Lung (tissue), 12 donors: Measurements from ENCODE around the gene PLXNA2. TPM values are rescaled to one million over a fixed set of nuclear protein-coding genes. Genes with fewer than 3 reads are reported as not detected.
A peak's percentile ranks its signal among the peaks of the same experiment; 100 is the strongest.

Source experiments
- ATAC-seq: fragments of 200-7000 bp; cut with Tn5 transposase; one replicate; pipeline ENCODE4 v1.9.1; 2020; ENCODE audit warnings: moderate number of reproducible peaks; ENCODE audit not compliant: insufficient read depth, low FRiP score
- DNase-seq, 3 donors: peaks; one replicate each; pipeline ENCODE4 v3.0.0-alpha.2; 2013 to 2017
- H3K27ac ChIP-seq, 2 donors: one replicate each; pipeline ENCODE4 v1.5.1; 2013; ENCODE audit warnings: mild to moderate bottlenecking in 2 of 2, moderate library complexity in 2 of 2, control low read depth in 1 of 2, inconsistent platforms in 1 of 2, low read depth in 1 of 2, low read length in 1 of 2
- H3K27me3 ChIP-seq, 3 donors: one replicate each; pipeline ENCODE4 v1.5.1; 2013; ENCODE audit warnings: low read length in 2 of 3; ENCODE audit not compliant: control insufficient read depth in 3 of 3, insufficient read depth in 3 of 3
- H3K36me3 ChIP-seq, 4 donors: one replicate each; pipeline ENCODE4 v1.5.1; 2013; ENCODE audit warnings: low read length in 4 of 4, mild to moderate bottlenecking in 1 of 4, moderate library complexity in 1 of 4; ENCODE audit not compliant: control insufficient read depth in 4 of 4, insufficient read depth in 4 of 4
- H3K4me1 ChIP-seq, 5 donors: one replicate each; pipeline ENCODE4 v1.5.1; 2013; ENCODE audit warnings: low read length in 5 of 5, mild to moderate bottlenecking in 2 of 5, moderate library complexity in 1 of 5; ENCODE audit not compliant: control insufficient read depth in 5 of 5, insufficient read depth in 5 of 5
- H3K4me3 ChIP-seq: one replicate; pipeline ENCODE4 v1.5.1; 2013; ENCODE audit warnings: mild to moderate bottlenecking, control low read depth, moderate library complexity
- H3K9ac ChIP-seq, 2 donors: one replicate each; pipeline ENCODE4 v1.5.1; 2013; ENCODE audit warnings: low read length in 2 of 2, control low read depth in 1 of 2; ENCODE audit not compliant: insufficient read depth in 1 of 2
- H3K9me3 ChIP-seq, 4 donors: one replicate each; pipeline ENCODE4 v1.5.1; 2013; ENCODE audit warnings: low read length in 3 of 4, mild to moderate bottlenecking in 1 of 4, moderate library complexity in 1 of 4; ENCODE audit not compliant: control insufficient read depth in 4 of 4, insufficient read depth in 3 of 4
- WGBS, 2 donors: extraction: QIAGEN DNeasy Blood & Tissue Kit; methylation state at CpG; one replicate each; pipeline ENCODE4 v1.1.7; 2013; 5-methylcytosine and 5-hydroxymethylcytosine counted together
- polyA plus RNA-seq, 2 donors: library from polyadenylated mRNA; stranded (reverse); fragments of 200-250 nt; gene quantifications; one replicate each; pipeline ENCODE4 v1.2.1, GENCODE V29; 2013
- total RNA-seq, 2 donors: library from RNA; depleted of rRNA in 1 of 2; stranded (reverse); fragments of >200 nt in 1 of 2; gene quantifications; one replicate each; pipeline ENCODE4 v1.2.1, GENCODE V29; 2014 to 2021
- TF ChIP-seq, protein P1 (sequence below): IDR thresholded peaks from 2 replicates; pipeline ENCODE4 v1.5.1; 2012; ENCODE audit warnings: mild to moderate bottlenecking; ENCODE audit errors: control extremely low read depth, extremely low read depth
- donor health status: control.
- donor health status: control.
- donor health status: Bipolar disorder and iron deficiency.
- donor health status: healthy.
- donor health status: DM: yes; HTN: yes; CAD: no.

Gene PLXNA2
- total and polyA plus RNA-seq, 4 donors, result 13.2 to 118 (median 32.6) TPM

DNA sequence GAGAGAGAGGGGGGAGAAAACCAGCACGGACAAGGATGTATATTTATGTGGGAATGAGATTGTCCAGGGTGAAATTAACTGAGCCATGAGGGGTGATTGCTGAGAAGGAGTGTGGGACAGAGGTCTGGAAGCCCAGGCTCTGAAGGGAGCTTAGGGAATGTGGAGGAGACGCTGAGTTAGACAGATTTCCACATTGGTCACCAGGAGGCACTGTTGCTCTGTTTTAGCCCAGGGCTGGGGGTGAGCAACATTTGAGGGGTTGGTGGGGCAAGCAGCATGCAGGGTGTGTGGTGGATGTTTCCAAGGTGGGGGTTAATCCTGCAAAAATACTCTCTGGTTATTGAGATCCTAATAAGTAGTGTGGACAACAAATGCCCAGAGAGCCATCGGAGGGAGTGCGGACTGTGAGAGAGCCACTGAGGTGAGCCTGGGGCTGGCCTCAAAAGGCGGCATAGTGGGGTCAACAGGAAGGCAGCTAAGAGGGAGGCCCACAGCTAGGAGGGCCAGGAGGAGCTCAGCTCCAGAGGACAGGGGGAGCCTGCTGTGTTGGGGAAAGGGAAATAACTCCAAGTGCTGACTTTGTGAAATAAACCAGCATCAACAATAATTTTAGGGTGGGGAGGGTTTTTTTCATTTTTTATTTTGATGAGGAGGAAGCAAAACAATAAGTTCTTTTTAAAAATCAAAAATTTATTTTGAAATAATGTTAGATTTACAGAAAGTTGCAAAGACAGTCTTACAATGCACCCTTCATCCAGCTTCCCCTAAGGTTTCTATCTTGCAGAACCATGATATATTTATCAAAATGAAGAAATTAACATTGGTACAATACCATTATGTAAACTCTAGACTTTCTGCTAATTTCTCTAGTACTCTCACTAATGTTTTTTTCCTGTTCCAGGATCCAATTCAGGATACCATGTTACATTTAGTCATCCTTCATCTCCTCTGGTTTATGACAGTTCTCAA lies 250.4 kb downstream of the PLXNA2 start:
- TF ChIP-seq, protein P1, sequence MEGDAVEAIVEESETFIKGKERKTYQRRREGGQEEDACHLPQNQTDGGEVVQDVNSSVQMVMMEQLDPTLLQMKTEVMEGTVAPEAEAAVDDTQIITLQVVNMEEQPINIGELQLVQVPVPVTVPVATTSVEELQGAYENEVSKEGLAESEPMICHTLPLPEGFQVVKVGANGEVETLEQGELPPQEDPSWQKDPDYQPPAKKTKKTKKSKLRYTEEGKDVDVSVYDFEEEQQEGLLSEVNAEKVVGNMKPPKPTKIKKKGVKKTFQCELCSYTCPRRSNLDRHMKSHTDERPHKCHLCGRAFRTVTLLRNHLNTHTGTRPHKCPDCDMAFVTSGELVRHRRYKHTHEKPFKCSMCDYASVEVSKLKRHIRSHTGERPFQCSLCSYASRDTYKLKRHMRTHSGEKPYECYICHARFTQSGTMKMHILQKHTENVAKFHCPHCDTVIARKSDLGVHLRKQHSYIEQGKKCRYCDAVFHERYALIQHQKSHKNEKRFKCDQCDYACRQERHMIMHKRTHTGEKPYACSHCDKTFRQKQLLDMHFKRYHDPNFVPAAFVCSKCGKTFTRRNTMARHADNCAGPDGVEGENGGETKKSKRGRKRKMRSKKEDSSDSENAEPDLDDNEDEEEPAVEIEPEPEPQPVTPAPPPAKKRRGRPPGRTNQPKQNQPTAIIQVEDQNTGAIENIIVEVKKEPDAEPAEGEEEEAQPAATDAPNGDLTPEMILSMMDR, result no peak
- Histone ChIP-seq H3K4me3 (no peak overlapping the region), H3K9me3 (peaks cover 0 to 2% (median 0%) of the 10 kb centered on the region in 4 donors), H3K27ac (no peak overlapping the region), H3K4me1 (peaks cover 0 to 6% (median 4%) of the 10 kb centered on the region in 5 donors), H3K36me3 (no peaks in the 10 kb centered on the region), H3K27me3 (peaks cover 0 to 4% (median 0%) of the 10 kb centered on the region in 3 donors), H3K9ac (no peak overlapping the region)
- ATAC-seq (no peak), DNase-seq (no peak)
- WGBS, 2 donors, result 89 to 91% methylated on average over 5 of the region's 5 CpGs

DNA sequence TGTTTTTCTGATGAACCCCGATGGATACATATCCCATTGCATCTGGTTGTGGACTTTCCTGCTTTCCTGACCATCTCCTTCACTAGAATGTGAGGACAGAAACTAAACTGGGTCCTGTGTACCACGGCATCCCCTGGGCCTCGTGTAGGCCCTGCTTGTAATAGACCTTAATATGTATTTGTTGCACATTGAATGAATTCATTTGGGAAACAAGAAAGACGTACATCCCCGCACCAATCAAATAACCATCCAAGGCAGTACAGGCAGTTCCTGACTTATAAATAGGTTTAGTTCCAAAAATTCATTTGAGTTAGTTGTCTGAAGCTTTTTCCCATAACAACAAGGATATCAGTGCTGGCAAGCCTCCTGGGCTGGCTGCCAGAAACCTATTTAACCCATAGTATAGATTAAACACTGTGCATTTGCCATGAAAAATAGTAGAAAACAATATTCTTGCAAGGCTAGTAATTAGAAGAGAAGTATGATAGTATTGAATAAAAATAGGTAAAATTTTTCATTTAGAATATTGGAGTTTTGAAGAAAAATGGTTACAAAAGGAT lies 251.4 kb downstream of the PLXNA2 start:
- H3K9me3 ChIP-seq, result peaks cover 0 to 2% (median 0%) of the 10 kb centered on the region in 4 donors
- TF ChIP-seq, protein P1, result no peak
- H3K4me3 ChIP-seq, result no peak overlapping the region
- H3K36me3 ChIP-seq, result no peaks in the 10 kb centered on the region
- peaks cover 0 to 6% (median 4%) of the 10 kb centered on the region in 5 donors for H3K4me1 ChIP-seq
- H3K27ac ChIP-seq, result no peak overlapping the region
- no peak overlapping the region for H3K9ac ChIP-seq
- DNase-seq (peak; percentile 55 to 73 (median 70)), ATAC-seq (no peak)
- peaks cover 0 to 4% (median 0%) of the 10 kb centered on the region in 3 donors for H3K27me3 ChIP-seq
- WGBS, 2 donors, result 87 to 95% methylated on average over 5 of the region's 5 CpGs

DNA sequence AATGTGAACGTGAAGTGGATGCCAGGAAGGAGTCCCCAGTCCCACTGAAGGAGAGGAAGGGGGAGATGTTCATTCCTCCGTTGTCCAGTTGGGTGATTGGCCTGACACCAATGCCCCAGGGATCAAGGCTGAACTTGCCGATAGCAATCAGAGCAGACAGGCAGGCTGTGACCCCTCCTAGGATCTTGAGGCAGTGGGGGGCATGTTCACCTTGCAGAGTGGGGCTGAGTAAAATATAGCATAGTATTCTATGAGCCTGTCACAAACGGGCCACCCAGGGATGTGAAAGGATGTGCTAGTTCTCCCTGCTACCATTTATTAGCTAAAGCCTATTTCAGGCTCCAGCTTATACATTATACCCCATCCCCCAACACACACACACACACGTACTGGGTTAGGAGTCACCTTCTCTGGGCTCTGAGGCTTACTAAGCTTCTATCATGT lies 252.6 kb downstream of the PLXNA2 start:
- H3K27me3 ChIP-seq, result peaks cover 0 to 4% (median 0%) of the 10 kb centered on the region in 3 donors
- H3K4me3 ChIP-seq, result no peak overlapping the region
- 81 to 89% methylated on average over 5 of the region's 5 CpGs for WGBS, 2 donors
- H3K9ac ChIP-seq, result no peak overlapping the region
- DNase-seq (no peak), ATAC-seq (no peak)
- H3K27ac ChIP-seq, result no peak overlapping the region
- H3K9me3 ChIP-seq, result peaks cover 0 to 2% (median 0%) of the 10 kb centered on the region in 4 donors
- H3K36me3 ChIP-seq, result no peaks in the 10 kb centered on the region
- H3K4me1 ChIP-seq, result peaks cover 0 to 6% (median 4%) of the 10 kb centered on the region in 5 donors
- TF ChIP-seq, protein P1, result no peak
